ENCODE data around the gene PPIL1.

The PPIL1 gene

DNA sequence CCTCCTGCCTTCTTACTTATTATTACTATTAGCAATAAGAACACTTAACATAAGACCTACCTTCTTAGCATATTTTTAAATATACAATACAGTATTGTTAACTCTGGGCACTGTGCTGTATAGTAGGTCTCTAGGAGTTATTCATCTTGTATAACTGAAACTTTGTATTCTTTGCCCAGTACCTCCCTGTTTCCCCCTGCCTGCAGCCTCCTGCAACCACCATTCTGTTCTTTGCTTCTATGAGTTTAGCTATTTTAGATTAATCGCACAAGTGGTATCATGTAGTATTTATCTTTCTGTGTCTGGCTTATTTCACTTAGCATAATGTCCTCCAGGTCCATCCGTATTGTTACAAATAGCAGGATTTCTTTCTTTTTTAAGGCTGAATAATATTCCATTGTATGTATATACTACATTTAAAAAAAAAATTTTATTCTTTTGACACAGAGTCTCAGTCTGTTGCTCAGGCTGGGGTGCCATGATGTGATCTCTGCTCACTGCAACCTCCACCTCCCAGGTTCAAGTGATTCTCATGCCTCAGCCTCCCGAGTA is 15.6 kb upstream of the PPIL1 start:
- no peak overlapping the region for H3K4me3 ChIP-seq (ENCODE audit: control insufficient read depth, low read depth, low read length)
- no peak for DNase-seq (ENCODE audit: low read depth)
- TF ChIP-seq, protein P1, sequence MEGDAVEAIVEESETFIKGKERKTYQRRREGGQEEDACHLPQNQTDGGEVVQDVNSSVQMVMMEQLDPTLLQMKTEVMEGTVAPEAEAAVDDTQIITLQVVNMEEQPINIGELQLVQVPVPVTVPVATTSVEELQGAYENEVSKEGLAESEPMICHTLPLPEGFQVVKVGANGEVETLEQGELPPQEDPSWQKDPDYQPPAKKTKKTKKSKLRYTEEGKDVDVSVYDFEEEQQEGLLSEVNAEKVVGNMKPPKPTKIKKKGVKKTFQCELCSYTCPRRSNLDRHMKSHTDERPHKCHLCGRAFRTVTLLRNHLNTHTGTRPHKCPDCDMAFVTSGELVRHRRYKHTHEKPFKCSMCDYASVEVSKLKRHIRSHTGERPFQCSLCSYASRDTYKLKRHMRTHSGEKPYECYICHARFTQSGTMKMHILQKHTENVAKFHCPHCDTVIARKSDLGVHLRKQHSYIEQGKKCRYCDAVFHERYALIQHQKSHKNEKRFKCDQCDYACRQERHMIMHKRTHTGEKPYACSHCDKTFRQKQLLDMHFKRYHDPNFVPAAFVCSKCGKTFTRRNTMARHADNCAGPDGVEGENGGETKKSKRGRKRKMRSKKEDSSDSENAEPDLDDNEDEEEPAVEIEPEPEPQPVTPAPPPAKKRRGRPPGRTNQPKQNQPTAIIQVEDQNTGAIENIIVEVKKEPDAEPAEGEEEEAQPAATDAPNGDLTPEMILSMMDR (conservative IDR thresholded peaks at IDR 0.05; ENCODE audit: control insufficient read depth, insufficient read depth, low read depth, low read length) = no peak

DNA sequence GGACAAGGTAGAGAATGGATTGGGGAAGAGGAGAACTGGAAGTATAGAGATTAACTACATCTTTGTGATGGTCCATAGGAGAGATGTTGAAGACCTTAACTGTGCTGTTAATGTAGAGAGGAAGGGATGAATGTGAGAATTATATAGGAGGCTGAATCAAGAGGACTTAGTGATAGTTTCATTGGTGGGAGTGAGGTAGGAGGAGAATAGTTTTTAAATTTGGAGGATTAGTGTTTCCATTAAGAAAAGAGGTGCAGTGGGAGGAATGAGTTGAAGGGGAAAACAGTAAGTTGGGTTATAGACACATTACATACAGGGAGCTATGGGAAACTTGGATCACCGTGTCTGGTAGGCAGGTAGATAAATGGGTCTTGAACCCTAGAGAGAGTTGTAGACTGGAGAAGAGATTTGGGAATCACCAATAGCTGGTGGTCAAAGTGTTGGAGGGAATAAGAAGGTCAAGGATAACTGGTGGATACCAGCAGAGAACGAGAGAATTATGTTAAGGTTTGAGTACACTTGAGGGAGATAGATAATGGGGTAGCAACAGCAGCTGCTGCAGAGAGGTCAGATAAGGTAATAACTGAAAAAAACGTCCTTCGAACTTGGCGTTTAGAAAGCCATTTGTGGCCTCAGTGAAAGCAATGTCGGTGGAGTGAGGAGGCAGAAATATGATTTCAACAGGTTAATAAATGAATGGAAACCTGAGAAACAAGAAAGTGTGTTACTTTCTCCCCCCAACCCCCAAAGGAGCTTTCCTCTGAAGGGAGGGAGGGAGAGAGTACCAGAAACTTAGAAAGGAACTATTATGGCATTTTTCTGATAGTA is 14.3 kb upstream of the PPIL1 start:
- no peak for DNase-seq (ENCODE audit: low read depth)
- TF ChIP-seq, protein P1 (conservative IDR thresholded peaks at IDR 0.05; ENCODE audit: control insufficient read depth, insufficient read depth, low read depth, low read length) = no peak
- no peak overlapping the region for H3K4me3 ChIP-seq (ENCODE audit: control insufficient read depth, low read depth, low read length)

DNA sequence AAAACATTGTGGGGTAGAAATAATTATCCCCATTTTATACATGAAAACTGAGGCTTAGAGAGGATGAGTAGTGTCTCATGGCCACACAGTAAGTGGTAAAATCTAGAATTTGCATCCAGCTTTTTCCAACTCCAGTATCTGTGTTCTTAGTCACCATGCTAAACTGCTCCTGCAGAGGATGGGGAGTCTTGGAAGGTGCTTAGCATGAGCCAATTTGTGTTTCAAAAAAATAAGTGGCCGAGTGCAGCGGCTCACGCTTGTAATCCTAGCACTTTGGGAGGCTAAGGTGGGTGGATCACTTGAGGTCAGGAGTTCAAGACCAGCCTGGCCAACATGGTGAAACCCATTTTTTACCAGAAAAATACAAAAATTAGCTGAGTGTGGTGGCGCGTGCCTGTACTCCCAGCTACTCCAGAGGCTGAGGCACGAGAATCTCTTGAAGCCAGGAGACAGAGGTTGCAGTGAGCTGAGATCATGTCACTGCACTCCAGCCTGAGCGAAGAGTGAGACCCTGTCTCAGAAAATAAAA is 13.6 kb upstream of the PPIL1 start:
- H3K4me3 ChIP-seq (ENCODE audit: control insufficient read depth, low read depth, low read length) = no peak overlapping the region
- TF ChIP-seq, protein P1 (conservative IDR thresholded peaks at IDR 0.05; ENCODE audit: control insufficient read depth, insufficient read depth, low read depth, low read length) = no peak
- no peak for DNase-seq (ENCODE audit: low read depth)

DNA sequence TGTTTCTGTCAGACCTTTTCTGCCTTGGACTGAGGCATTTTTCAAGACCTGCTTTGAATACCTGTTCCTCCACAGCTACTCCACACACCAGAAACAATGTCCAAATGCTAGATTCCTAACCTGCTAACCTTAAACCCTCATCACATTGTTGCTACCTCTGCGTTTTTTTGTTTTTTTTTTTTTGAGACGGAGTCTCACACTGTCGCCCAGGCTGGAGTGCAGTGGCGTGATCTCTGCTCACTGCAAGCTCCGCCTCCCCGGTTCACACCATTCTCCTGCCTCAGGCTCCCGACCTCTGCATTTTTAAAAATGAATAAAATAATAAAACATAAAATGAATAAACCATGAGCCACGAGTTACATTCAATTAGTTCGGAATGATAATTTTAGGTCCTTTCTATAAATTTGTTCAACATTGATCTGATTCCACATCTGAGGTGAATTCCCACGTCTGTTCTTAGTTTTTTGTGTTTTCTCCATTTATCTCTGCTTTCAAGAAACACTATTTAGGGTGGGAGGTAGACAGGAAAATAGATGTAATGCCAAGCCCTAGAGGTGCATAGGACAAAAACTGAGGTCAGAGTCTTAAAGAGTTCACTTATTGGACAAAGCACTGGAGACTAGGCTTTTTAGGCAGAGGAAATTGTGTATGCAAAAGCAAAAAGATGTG is 12.5 kb upstream of the PPIL1 start:
- H3K4me3 ChIP-seq (ENCODE audit: control insufficient read depth, low read depth, low read length) = peak overlapping the region; percentile 96
- no peak for DNase-seq (ENCODE audit: low read depth)
- TF ChIP-seq, protein P1 (conservative IDR thresholded peaks at IDR 0.05; ENCODE audit: control insufficient read depth, insufficient read depth, low read depth, low read length) = no peak

DNA sequence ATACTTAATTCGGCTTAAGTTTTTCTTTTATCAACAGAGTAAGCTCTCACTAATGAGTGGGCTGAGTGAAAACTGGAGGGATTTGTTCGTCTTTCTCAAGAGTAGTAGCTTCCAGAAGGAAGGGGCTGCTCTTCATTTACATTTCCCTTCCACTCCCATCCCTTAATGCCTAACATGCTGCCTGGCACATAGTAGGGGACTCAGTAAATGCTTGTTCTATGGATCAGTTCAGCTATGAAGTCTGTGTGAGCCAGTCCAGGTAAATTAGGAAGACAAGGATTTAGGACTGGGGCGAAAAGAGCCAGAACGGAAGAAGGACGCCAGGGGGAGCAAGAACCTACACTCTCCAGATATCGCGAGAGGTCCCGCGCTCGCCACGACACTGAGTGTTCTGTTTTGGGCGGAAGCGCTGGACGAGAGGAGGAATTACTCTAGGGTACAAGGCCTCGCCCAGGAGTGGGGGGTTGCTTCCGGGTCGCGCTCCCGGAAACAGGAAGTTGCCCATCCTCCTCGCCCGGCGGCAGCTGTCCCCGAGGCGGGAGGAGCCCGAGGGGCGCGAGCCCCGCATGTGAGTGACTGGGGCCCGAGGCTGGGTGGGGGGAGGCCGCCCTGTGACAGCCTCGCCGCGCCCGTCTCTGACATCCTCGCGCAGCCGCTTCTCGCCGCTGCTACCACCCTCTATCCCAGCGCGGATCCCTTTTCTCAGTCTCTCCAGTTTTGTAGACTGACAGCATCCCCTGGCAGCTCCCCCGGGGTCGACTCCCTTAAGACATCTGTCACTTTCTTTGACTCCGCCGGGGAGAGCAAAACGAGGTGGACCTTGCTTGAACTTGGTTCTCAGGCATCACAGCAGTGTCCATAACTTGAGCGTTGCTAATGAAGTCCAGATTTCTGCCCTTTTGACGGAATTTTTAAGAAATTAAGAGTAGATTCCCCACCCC is 11.1 kb upstream of the PPIL1 start, which contains the start of gene C6orf89:
TSS of gene C6orf89 (plus strand) at position 492 of the 941 bp plus-strand sequence. CDS start 13,493 bp downstream, outside the sequence.
- TF ChIP-seq, protein P1 (conservative IDR thresholded peaks at IDR 0.05; ENCODE audit: control insufficient read depth, insufficient read depth, low read depth, low read length) = peak; percentile 83
- DNase-seq (ENCODE audit: low read depth) = peak; percentile 97
- H3K4me3 ChIP-seq (ENCODE audit: control insufficient read depth, low read depth, low read length) = peak within 1 kb of the TSS; percentile 96

DNA sequence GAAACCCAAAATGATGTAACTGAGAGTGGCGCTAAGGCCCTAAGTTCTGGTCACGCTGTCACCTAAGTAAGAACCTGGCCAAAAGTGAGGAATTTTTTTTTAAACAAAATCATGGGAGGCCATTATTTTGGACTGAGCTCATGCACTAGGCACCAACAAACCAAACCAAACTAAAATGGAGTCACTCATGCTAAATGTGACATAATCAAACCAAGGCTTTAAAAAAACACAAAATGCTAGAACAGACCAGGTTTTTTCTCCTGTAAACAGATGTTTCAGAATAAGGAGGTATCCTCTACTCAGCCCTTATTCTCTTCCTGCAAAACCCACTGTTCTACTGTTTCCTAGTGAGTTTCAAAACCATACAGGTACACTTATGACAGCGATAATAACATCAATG is 10.0 kb upstream of the PPIL1 start:
- DNase-seq (ENCODE audit: low read depth) = no peak
- TF ChIP-seq, protein P1 (conservative IDR thresholded peaks at IDR 0.05; ENCODE audit: control insufficient read depth, insufficient read depth, low read depth, low read length) = no peak
- no peak overlapping the region for H3K4me3 ChIP-seq (ENCODE audit: control insufficient read depth, low read depth, low read length)
